ENCODE measurements around the gene ATP6V1B1.

Gene ATP6V1B1

DNA sequence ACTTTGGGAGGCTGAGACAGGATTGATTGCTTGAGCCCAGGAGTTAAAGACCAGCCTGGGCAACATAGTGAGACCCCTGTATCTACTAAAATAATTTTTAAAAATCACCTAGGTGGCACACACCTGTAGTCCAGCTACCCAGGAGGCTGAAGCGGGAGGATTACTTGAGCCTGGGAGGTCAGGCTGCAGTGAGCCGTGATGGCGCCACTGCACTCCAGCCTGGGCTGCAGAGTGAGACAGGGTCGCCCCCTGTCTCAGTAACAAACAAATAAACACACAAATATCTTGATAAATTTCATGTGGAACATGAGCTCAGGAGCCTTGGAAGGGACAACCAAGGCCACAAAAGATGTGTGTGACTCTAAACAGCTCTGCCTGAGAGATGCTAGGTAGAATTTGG, 31.0 kb downstream of the ATP6V1B1 start:
- no peak for DNase-seq (ENCODE audit: low spot score)

DNA sequence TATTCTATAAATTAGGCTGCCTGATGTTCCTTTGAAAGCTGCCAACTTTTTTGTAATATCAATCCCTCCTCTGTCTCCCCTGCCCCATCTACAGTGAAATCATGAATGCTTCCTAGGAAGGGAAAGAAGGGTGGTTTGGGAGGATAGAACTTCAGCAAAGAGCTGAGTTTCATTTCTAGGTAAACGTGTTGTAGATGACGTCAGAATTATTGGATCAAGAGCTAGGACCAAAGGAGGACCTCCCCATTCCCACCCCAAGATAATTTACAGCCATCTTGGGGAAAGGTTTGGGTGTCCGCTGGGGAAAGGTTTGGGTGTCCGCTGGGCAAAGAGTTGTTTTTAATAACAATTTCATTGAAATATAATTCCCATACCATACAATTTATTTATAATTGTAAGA, 31.5 kb downstream of the ATP6V1B1 start:
- no peak for DNase-seq (ENCODE audit: low spot score)

- no peak for DNase-seq (ENCODE audit: low spot score)
Measured at GRCh38 chr2:70974592-70974991, 38.9 kb downstream of the ATP6V1B1 start.

- no peak for DNase-seq (ENCODE audit: low spot score)
Measured at GRCh38 chr2:70975237-70975636, 39.5 kb downstream of the ATP6V1B1 start.

GRCh38 chr2:70977605-70978205, 42.0 kb downstream of the ATP6V1B1 start:
- peak; percentile 20 for DNase-seq (ENCODE audit: low spot score)

DNA sequence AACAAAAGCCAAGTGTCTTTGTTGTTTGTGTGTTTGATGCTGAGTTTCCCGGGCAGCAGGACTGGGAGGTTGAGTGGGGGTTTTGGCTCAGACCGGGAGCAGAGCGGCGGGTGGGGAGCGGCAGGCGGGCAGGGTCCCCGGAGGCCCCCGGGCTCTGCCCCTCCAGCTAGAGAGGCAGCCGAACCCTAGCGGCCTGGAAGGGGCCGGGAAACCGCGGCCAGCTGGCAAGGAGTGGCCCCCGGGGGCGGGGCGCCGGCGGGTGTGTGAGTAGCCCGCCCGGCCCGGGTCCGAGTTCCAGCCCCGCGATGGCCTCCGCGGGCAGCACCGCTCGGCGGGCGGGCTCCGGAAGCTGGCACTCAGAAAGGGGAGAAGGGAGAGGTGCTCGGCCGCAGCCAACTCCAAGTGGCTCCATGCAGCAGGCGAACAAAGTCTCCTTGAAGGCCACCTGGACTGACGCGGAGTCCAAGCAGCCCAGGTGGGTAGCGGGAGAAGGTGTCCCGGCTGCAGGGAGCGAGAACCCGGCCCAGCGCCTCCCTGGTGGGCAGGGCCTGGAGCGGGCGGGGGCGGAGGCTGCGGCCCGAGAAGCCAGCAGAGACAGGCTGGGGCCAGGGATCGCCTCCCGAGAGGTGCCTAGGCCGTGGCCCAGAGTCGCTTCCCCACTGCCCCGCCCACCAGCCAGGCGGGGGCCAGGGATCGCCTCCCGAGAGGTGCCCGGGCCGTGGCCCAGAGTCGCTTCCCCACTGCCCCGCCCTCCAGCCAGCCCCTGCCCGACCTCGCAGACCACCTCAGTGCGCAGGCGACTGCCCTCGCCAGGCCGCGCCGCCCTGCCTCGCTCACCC, 42.9 kb downstream of the ATP6V1B1 start, which contains the start of gene ANKRD53:
ANKRD53 (plus strand) TSS at position 290 of the 839 bp plus-strand sequence; CDS start at position 306, 16 bp downstream.
- no peak for DNase-seq (ENCODE audit: low spot score)

- DNase-seq (ENCODE audit: low spot score): no peak
Measured at GRCh38 chr2:70979180-70979488, 43.4 kb downstream of the ATP6V1B1 start.

DNA sequence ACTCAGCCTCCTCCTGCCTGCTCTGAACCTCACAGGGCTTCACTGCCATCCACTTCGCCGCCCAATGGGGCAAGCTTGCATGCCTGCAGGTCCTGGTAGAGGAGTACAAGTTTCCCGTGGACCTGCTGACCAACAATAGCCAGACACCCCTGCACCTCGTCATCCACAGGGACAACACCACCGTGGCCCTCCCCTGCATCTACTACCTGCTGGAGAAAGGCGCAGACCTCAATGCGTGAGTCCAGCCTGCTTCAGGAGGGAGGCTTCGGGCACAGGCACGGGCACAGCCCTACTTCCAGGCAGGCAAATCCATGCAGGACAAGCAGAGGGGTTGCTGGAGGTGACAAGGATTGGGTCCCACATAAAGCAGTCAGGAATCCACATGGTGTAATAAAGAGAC, 43.9 kb downstream of the ATP6V1B1 start:
- no peak for DNase-seq (ENCODE audit: low spot score)

DNA sequence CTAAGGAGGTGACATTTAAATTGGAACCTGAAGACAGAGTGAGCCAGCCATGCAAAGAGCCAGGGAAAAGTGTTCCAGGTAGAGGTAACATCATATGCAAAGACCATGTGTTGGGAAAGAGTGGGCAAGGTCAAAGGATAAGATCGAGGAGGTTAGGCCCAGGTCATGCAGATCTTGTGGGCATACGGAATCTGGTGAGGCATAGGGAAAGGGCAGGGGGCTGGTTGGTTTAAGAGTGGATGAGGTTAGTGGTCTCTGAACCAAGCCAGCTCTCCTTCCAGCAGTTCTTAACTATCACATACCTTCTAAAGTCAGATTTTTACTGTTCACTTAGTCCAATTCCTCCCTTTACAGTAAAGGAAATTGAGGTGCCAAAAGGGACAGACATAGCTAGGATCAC, 45.7 kb downstream of the ATP6V1B1 start:
- DNase-seq (ENCODE audit: low spot score): no peak

DNA sequence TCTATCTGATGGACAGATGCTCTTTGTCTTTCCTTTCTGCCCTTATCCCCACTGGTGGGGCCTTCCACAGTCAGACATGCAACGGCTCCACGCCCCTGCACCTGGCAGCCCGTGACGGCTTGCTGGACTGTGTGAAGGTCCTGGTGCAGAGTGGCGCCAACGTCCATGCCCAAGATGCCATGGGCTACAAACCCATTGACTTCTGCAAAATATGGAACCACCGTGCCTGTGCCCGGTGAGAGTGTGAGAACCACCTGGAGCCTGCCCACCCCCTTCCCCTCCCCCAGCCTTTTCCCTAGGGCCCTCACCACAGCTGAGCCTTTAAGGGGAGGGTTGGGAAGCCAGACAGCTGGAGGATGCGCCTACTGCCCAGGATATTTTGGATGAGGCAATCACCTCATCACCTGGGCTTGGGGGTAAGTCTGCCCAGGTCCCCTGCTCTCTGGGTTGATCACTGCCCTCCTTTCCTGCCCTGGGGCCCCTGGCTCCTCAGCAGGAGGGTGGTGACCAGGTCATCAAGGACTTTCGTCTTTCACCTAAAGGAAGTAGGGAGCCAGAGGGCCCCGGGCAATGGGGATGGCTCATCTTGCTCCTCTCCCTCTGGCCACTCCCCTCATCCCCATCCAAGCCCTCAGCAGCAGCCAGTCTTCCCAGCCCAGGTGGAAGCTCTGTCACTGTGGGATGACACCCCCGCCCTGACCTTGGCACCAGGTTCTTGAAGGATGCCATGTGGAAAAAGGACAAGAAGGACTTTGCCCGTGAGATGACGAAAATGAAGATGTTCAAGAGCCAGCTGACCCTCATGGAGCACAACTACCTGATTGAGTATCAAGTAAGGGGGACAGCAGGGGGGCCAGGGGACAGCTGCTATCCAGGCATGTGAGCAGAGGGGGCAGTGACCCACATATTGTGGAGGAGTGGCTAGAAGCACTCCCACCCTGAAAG, 46.4 kb downstream of the ATP6V1B1 start:
- DNase-seq (ENCODE audit: low spot score): no peak

- DNase-seq (ENCODE audit: low spot score): no peak
Measured at GRCh38 chr2:70982971-70983370, 47.3 kb downstream of the ATP6V1B1 start.

DNA sequence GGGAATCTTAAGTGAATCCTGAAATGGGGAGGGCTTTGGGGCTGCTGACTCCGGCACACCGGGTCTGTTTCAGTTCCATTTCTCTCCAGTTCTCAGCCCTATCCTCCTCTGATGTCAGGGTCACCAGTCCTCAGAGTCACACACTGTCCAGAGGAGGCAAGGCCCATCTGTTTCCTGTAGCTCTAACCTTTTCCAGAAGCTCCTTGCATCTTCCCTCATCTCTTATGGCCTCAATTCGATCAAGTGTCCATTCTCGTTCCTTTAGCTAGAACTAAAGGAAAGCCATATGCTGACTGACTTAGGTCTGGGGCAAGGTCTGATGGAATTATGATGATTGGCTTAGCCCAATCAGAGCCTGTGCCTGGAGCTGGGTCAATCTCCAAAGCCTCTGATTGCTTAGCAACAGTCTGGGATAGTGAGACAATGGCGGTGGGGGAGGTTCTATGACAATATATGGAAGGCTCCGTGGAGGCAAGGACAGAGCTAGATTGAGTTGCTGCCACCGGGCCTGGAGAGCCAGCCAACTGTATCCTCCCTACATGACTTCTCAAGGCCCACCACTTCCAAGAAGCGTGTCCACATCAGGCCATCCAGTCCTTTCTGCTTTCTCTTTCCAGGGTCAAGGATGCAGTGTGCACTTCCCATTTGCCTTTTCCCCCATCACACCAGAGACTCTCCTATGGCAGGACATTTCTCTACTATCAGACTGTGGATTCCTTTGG, 48.0 kb downstream of the ATP6V1B1 start:
- DNase-seq (ENCODE audit: low spot score): no peak

DNA sequence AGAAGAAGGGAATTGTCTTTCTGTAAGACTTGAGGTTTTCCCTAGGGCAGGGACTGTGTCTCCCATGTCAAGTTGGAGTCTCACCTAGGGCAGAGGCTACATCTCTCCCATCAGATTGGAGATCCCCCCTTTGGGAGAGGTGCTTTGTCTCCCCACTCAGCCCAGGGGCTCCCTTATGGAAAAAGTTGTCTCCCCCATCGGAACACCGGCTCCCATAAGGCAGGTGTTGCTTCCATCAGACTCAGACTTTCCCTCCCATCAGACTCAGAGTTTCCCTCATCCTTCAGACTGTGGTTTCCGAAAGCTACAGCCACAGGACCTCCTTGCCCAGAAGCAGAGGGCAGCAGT, 48.5 kb downstream of the ATP6V1B1 start:
- no peak for DNase-seq (ENCODE audit: low spot score)

DNA sequence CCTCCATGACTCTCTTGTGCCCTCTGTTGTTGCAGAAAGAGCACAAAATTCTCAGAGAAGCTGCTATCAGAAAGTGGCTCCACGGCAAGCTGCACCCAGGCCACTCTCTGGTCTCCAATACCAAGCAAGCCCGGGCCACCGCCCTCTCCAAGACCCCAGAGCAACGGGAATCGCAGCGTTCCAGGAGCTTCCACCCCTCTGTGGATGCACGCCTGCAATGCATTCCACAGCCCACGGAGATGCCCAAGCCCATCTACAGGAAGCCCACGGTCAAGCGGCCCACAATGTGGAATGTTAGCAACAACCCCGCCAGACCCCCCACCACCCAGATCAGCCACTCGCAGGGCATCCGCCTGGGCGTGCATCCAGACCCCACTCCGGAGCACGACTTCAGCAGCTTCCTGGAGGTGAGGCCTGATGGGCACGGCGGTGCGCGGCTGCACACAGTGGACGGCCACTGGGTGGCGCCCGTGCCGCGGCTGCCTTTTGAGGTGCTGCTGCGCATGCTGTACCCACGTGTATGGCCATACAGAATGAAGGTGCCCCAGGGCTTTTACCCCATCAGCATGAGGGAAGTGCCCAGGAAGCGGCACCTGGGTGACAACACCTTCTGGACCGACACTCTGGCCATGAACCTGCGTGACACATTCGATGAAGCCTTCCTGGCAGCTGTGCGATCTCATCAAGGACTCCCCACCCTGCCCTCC, 49.0 kb downstream of the ATP6V1B1 start:
- DNase-seq (ENCODE audit: low spot score): no peak

- no peak for DNase-seq (ENCODE audit: low spot score)
Measured at GRCh38 chr2:70985283-70985688, 49.6 kb downstream of the ATP6V1B1 start.

- no peak for DNase-seq (ENCODE audit: low spot score)
Measured at GRCh38 chr2:70985956-70986355, 50.3 kb downstream of the ATP6V1B1 start.

GRCh38 chr2:70986499-70987189, 50.9 kb downstream of the ATP6V1B1 start:
- DNase-seq (ENCODE audit: low spot score): no peak

GRCh38 chr2:70987386-70987785, 51.7 kb downstream of the ATP6V1B1 start:
- DNase-seq (ENCODE audit: low spot score): no peak

GRCh38 chr2:70988151-70988550, 52.5 kb downstream of the ATP6V1B1 start:
- no peak for DNase-seq (ENCODE audit: low spot score)

DNA sequence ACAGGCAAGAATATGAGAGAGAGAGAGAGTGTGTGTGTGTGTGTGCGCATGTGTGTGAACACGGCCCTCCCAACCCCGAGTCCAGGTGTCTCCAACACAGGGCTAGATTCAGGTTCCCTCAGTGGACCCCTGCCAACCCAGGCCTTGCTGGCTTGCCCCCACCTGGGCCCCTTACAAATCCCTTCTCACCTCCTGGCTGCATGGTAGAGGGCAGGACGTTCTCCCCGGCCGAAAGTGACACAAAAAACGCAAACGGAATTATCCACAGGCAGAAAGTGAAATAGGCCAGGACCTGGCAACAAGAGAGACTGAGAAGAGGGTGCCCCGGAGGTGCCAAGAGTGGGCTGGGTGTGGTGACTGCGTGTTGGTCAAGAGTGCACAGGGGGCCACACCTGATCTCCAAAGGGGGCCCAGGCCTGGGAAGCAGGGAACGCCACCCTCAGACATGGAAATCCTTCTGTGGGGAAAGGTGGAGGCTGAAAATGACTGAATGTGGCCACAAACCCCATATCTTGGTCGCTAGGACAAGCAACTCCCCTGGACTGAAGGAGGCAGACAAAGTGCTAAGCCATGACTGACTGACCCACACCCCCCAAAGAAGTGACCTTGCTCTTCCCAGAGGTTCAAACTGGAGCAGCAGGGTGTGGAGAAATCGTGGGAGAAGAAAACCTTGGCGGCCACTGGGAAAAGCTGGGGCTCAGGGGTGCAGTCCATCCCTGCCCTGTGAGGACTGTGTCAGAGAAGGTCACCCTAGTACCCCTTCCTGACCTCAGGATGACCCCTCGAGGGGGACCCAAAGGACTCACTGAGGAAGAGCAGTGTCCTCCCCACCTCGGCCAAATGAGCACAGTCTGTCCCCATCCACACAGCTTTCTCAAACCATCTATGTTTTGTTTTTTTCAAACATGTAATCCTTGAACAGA, 53.3 kb downstream of the ATP6V1B1 start:
- no peak for DNase-seq (ENCODE audit: low spot score)

All from RKO (cell line).